GM18517 (cell line): Measurements from ENCODE around the gene CD81.
A peak's percentile ranks its signal among the peaks of the same experiment; 100 is the strongest.

ENCODE experiments used
- ATAC-seq: cut with Tn5 transposase; IDR thresholded peaks from one replicate; pipeline ENCODE4 v1.9.1; 2021; ENCODE audit warnings: mild to moderate bottlenecking, moderate library complexity; ENCODE audit not compliant: unreplicated experiment

CD81 gene

GRCh38 chr11:2389377-2390026 lies 12.4 kb downstream of the CD81 start:
- no peak for ATAC-seq

- ATAC-seq = no peak
These were observed 13.1 kb downstream of the CD81 start for GRCh38 chr11:2390091-2390724.

- no peak for ATAC-seq
These were observed 13.6 kb downstream of the CD81 start for GRCh38 chr11:2390725-2391151.

GRCh38 chr11:2391181-2391975 lies 14.3 kb downstream of the CD81 start:
- ATAC-seq = no peak

GRCh38 chr11:2392241-2392959 lies 15.3 kb downstream of the CD81 start:
- ATAC-seq = no peak

GRCh38 chr11:2393111-2393868 lies 16.2 kb downstream of the CD81 start:
- no peak for ATAC-seq

GRCh38 chr11:2393941-2394817 lies 17.1 kb downstream of the CD81 start:
- ATAC-seq = no peak

GRCh38 chr11:2394818-2395105 lies 17.7 kb downstream of the CD81 start:
- ATAC-seq = no peak

GRCh38 chr11:2395211-2395730 lies 18.2 kb downstream of the CD81 start:
- no peak for ATAC-seq

- no peak for ATAC-seq
These were observed 18.7 kb downstream of the CD81 start for GRCh38 chr11:2395856-2396255.

GRCh38 chr11:2396471-2396870 lies 19.4 kb downstream of the CD81 start:
- no peak for ATAC-seq

GRCh38 chr11:2397005-2397404 lies 19.9 kb downstream of the CD81 start:
- ATAC-seq = no peak

GRCh38 chr11:2398664-2399355 lies 21.7 kb downstream of the CD81 start:
- ATAC-seq = no peak

GRCh38 chr11:2399488-2400068 lies 22.5 kb downstream of the CD81 start:
- ATAC-seq = peak; percentile 17

- ATAC-seq = peak; percentile 92
These were observed 23.1 kb downstream of the CD81 start, which contains the start of gene TSSC4 for GRCh38 chr11:2400069-2400761. TSSC4 (plus strand) TSS chr11:2400750; CDS start chr11:2402634, 1,884 bp downstream.

GRCh38 chr11:2400762-2401435 lies 23.8 kb downstream of the CD81 start:
- ATAC-seq = peak; percentile 14

GRCh38 chr11:2401436-2401984 lies 24.4 kb downstream of the CD81 start:
- ATAC-seq = no peak
